Mammary epithelial cell (primary cell): Measurements from ENCODE around the gene STC2.

Experiments
- EZH2 ChIP-seq: IDR thresholded peaks from 2 replicates; pipeline ENCODE4 v1.6.1; 2012; ENCODE audit warnings: low read length, inconsistent platforms, borderline replicate concordance
- TF ChIP-seq, protein P1 (sequence below), 2 donors: IDR thresholded peaks in 1 of 2; conservative IDR thresholded peaks in 1 of 2; 2 replicates each; pipeline ENCODE4 v1.5.1; 2011 to 2012; ENCODE audit warnings: inconsistent platforms in 2 of 2, low read length in 2 of 2, mild to moderate bottlenecking in 2 of 2, control low read depth in 1 of 2, low read depth in 1 of 2; ENCODE audit not compliant: insufficient read depth in 1 of 2; ENCODE audit errors: extremely low read depth in 1 of 2

DNA sequence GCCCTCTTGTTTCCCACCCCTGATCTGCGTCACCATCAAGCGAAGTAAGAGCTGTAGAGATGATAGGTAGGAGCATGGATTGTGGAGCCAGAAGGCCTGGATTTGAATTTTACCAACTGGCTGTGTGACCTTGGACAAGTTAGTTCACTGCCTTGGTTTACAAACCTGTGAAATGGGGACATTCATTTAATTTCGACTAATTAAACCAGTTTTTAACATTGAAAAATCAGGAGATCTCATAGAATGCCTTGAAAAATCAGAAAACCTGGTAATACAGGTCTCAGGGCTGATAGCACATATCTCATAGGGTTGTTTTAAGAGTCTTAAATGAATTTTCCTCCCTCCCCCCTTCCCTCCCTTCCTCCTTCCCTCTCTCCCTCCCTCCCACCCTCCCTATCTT lies 38.8 kb downstream of the STC2 start:
- TF ChIP-seq, protein P1, sequence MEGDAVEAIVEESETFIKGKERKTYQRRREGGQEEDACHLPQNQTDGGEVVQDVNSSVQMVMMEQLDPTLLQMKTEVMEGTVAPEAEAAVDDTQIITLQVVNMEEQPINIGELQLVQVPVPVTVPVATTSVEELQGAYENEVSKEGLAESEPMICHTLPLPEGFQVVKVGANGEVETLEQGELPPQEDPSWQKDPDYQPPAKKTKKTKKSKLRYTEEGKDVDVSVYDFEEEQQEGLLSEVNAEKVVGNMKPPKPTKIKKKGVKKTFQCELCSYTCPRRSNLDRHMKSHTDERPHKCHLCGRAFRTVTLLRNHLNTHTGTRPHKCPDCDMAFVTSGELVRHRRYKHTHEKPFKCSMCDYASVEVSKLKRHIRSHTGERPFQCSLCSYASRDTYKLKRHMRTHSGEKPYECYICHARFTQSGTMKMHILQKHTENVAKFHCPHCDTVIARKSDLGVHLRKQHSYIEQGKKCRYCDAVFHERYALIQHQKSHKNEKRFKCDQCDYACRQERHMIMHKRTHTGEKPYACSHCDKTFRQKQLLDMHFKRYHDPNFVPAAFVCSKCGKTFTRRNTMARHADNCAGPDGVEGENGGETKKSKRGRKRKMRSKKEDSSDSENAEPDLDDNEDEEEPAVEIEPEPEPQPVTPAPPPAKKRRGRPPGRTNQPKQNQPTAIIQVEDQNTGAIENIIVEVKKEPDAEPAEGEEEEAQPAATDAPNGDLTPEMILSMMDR (conservative IDR thresholded peaks at IDR 0.05 in 1 of 2, IDR thresholded peaks at IDR 0.05 in 1 of 2; ENCODE audit: extremely low read depth in 1 of 2, insufficient read depth in 1 of 2, low read depth in 1 of 2, low read length in 2 of 2), result no peak
- no peak for TF ChIP-seq EZH2
